HepG2 (cell line): ENCODE results near the gene NSD1.

Experiments used
- BATF2 ChIP-seq: sonication (generic); formaldehyde crosslinking; IDR thresholded peaks from 2 replicates; pipeline ENCODE4 v1.8.0; 2022; ENCODE audit warnings: mild to moderate bottlenecking, missing genetic modification reagents, moderate library complexity
- CEBPG ChIP-seq: IDR thresholded peaks from 2 replicates; pipeline ENCODE4 v1.6.1; 2016
- CTCF ChIP-seq: sonication (generic); formaldehyde crosslinking; IDR thresholded peaks from 2 replicates; pipeline ENCODE4 v1.5.0; 2020; ENCODE audit warnings: mild to moderate bottlenecking, missing genetic modification reagents, moderate library complexity
- ELF1 ChIP-seq: sonication (generic); formaldehyde crosslinking; IDR thresholded peaks from 2 replicates; pipeline ENCODE4 v1.4.0; 2020; ENCODE audit warnings: missing genetic modification reagents
- GLMP ChIP-seq: sonication (generic); formaldehyde crosslinking; IDR thresholded peaks from 2 replicates; pipeline ENCODE4 v1.9.0; 2021; ENCODE audit warnings: missing genetic modification reagents, mild to moderate bottlenecking, borderline replicate concordance
- MAFG ChIP-seq: sonication (generic); formaldehyde crosslinking; IDR thresholded peaks from 2 replicates; pipeline ENCODE4 v1.5.1; 2020; ENCODE audit warnings: mild to moderate bottlenecking, missing genetic modification reagents
- MLLT10 ChIP-seq: sonication (generic); formaldehyde crosslinking; IDR thresholded peaks from 2 replicates; pipeline ENCODE4 v1.4.0; 2020; ENCODE audit warnings: missing genetic modification reagents
- NBN ChIP-seq: fragments of 450-650 bp; conservative IDR thresholded peaks from 2 replicates; pipeline ENCODE4 v1.6.1; 2017
- RFX1 ChIP-seq: fragments of 450-650 bp; IDR thresholded peaks from 2 replicates; pipeline ENCODE4 v1.6.1; 2017
- RFX5 ChIP-seq: IDR thresholded peaks from 2 replicates; pipeline ENCODE4 v1.6.1; 2011; ENCODE audit warnings: low read depth, low read length, improper control_type of control experiment
- YY1 ChIP-seq: IDR thresholded peaks from 2 replicates; pipeline ENCODE4 v1.6.1; 2011; ENCODE audit warnings: low read length, low read depth, moderate library complexity, mild to moderate bottlenecking; ENCODE audit not compliant: insufficient read depth, insufficient replicate concordance
- ZNF484 ChIP-seq: sonication (generic); formaldehyde crosslinking; IDR thresholded peaks from 2 replicates; pipeline ENCODE4 v1.5.1; 2020; ENCODE audit warnings: mild to moderate bottlenecking, low read depth, missing genetic modification reagents, borderline replicate concordance
- ZNF646 ChIP-seq: sonication (generic); formaldehyde crosslinking; IDR thresholded peaks from 2 replicates; pipeline ENCODE4 v1.9.0; 2021; ENCODE audit warnings: mild to moderate bottlenecking, missing genetic modification reagents

- TF ChIP-seq MLLT10 (CRISPR knock-in tag) (no peak), NBN (no peak), RFX1 (no peak), BATF2 (no peak), MAFG (no peak), ZNF484 (CRISPR knock-in tag) (no peak), CEBPG (no peak), RFX5 (no peak), ELF1 (no peak), ZNF646 (CRISPR knock-in tag) (no peak), CTCF (CRISPR knock-in tag) (no peak), GLMP (CRISPR knock-in tag) (no peak), YY1 (no peak)
Observed at GRCh38 chr5:177098470-177099141, 35.0 kb upstream of the NSD1 start.
